Dendritic cell treated with granulocyte-macrophage colony-stimulating factor and Interleukin-4, amounts not matched to agents 40 ng/mL and 50 ng/mL, for 4 days (primary cell): ENCODE measurements around the gene CBX2.
A peak's percentile ranks its signal among the peaks of the same experiment; 100 is the strongest.

Source experiments
- H3K27ac Mint-ChIP-seq: one replicate; pipeline ENCODE4 v1.8.0; 2022; ENCODE audit warnings: mild to moderate bottlenecking, mixed read lengths
- H3K27me3 Mint-ChIP-seq: one replicate; pipeline ENCODE4 v1.8.0; 2022; ENCODE audit warnings: mild to moderate bottlenecking, mixed read lengths
- H3K36me3 Mint-ChIP-seq: one replicate; pipeline ENCODE4 v1.8.0; 2022; ENCODE audit warnings: low read depth, mixed read lengths
- H3K4me1 Mint-ChIP-seq: one replicate; pipeline ENCODE4 v1.8.0; 2022; ENCODE audit warnings: low read depth, mixed read lengths
- H3K4me3 Mint-ChIP-seq: one replicate; pipeline ENCODE4 v1.8.0; 2022; ENCODE audit warnings: mild to moderate bottlenecking, moderate library complexity, mixed read lengths
- H3K9me3 Mint-ChIP-seq: one replicate; pipeline ENCODE4 v1.8.0; 2022; ENCODE audit warnings: mixed read lengths
- intact Hi-C: fragments of 100-400 bp; cut with micrococcal nuclease; formaldehyde crosslinking; loops from one replicate; pipeline ENCODE4 v1.15.0; 2022

The CBX2 gene

GRCh38 chr17:79800325-79801155 lies 22.6 kb downstream of the CBX2 start:
- Mint-ChIP-seq H3K36me3 (peaks cover 4% of the 10 kb centered on the region), H3K27ac (peak overlapping the region; percentile 50), H3K27me3 (peaks cover 75% of the 10 kb centered on the region), H3K4me3 (peak overlapping the region; percentile 64), H3K4me1 (peaks cover 75% of the 10 kb centered on the region), H3K9me3 (no peaks in the 10 kb centered on the region)
- intact Hi-C loops: no loop called here

GRCh38 chr17:79801156-79802038 lies 23.4 kb downstream of the CBX2 start:
- Mint-ChIP-seq H3K36me3 (no peaks in the 10 kb centered on the region), H3K27ac (peak overlapping the region; percentile 50), H3K9me3 (no peaks in the 10 kb centered on the region), H3K27me3 (peaks cover 83% of the 10 kb centered on the region), H3K4me1 (peaks cover 75% of the 10 kb centered on the region), H3K4me3 (no peak overlapping the region)
- intact Hi-C loops: no loop called here

DNA sequence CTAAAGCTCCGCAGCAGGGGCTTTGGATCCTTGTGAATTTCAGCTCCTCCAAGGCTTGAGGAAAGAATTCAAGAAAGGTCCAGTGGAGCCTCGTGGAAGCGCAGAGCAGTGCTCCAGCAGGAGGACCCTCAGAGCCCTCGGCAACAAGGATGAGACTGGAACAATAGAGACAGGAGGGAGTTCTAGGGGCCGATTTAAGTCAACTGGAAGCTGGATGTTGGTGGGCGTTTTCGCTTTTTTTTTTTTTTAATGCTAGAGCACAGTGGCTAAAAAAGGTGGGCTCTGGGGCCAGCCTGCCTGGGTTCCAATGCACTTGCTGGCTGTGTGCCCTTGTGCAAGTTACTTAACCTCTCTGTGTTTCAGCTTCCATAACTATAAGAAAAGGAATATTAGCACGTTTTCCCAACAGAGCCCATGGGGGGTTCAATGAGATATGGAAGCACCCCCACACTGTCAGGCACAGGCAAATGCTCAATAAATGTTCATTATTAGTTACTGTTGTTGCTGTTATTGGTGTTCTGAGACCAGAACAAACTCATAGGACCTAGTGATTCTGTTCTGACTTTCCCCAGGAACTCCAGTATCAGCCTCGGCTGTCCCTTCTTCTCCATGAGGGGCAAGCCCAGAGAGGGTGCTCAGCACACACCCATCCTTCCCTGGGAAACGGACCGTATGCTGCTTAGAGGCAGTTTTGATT lies 24.2 kb downstream of the CBX2 start:
- intact Hi-C loops: no loop called here
- H3K27ac Mint-ChIP-seq: no peak overlapping the region
- H3K4me1 Mint-ChIP-seq: peaks cover 82% of the 10 kb centered on the region
- no peaks in the 10 kb centered on the region for H3K36me3 Mint-ChIP-seq
- H3K9me3 Mint-ChIP-seq: no peaks in the 10 kb centered on the region
- no peak overlapping the region for H3K4me3 Mint-ChIP-seq
- H3K27me3 Mint-ChIP-seq: peaks cover 91% of the 10 kb centered on the region

GRCh38 chr17:79802736-79803420 lies 24.9 kb downstream of the CBX2 start:
- Mint-ChIP-seq H3K4me3 (no peak overlapping the region), H3K9me3 (no peaks in the 10 kb centered on the region), H3K4me1 (peaks cover 85% of the 10 kb centered on the region), H3K27me3 (peaks cover 98% of the 10 kb centered on the region), H3K36me3 (no peaks in the 10 kb centered on the region), H3K27ac (no peak overlapping the region)
- intact Hi-C loops: no loop called here

GRCh38 chr17:79803421-79803996 lies 25.6 kb downstream of the CBX2 start:
- H3K4me3 Mint-ChIP-seq: peak overlapping the region; percentile 22
- no peaks in the 10 kb centered on the region for H3K9me3 Mint-ChIP-seq
- intact Hi-C loops: no loop called here
- H3K27ac Mint-ChIP-seq: peak overlapping the region; percentile 40
- no peaks in the 10 kb centered on the region for H3K36me3 Mint-ChIP-seq
- peaks cover 98% of the 10 kb centered on the region for H3K27me3 Mint-ChIP-seq
- peaks cover 80% of the 10 kb centered on the region for H3K4me1 Mint-ChIP-seq

GRCh38 chr17:79803997-79804855 lies 26.3 kb downstream of the CBX2 start:
- H3K27ac Mint-ChIP-seq: peak overlapping the region; percentile 40
- peak overlapping the region; percentile 65 for H3K4me3 Mint-ChIP-seq
- peaks cover 72% of the 10 kb centered on the region for H3K4me1 Mint-ChIP-seq
- intact Hi-C loops: no loop called here
- H3K27me3 Mint-ChIP-seq: peaks cover 98% of the 10 kb centered on the region
- H3K36me3 Mint-ChIP-seq: no peaks in the 10 kb centered on the region
- H3K9me3 Mint-ChIP-seq: no peaks in the 10 kb centered on the region

- Mint-ChIP-seq H3K27me3 (peaks cover 96% of the 10 kb centered on the region), H3K27ac (peak overlapping the region; percentile 47)
- intact Hi-C loops: loop anchor here (1.0 kb wide), 1 partner anchor 8 kb away; the partner anchor contains the start of gene CBX8
These were observed 27.1 kb downstream of the CBX2 start for GRCh38 chr17:79804856-79805696.

GRCh38 chr17:79806446-79806760 lies 28.5 kb downstream of the CBX2 start:
- Mint-ChIP-seq H3K4me3 (no peak overlapping the region), H3K27me3 (peaks cover 93% of the 10 kb centered on the region)

More at GRCh38 chr17:79804856-79805696, 27.1 kb downstream of the CBX2 start:
- Mint-ChIP-seq H3K4me1 (peaks cover 64% of the 10 kb centered on the region), H3K4me3 (no peak overlapping the region), H3K36me3 (no peaks in the 10 kb centered on the region), H3K9me3 (no peaks in the 10 kb centered on the region)

DNA sequence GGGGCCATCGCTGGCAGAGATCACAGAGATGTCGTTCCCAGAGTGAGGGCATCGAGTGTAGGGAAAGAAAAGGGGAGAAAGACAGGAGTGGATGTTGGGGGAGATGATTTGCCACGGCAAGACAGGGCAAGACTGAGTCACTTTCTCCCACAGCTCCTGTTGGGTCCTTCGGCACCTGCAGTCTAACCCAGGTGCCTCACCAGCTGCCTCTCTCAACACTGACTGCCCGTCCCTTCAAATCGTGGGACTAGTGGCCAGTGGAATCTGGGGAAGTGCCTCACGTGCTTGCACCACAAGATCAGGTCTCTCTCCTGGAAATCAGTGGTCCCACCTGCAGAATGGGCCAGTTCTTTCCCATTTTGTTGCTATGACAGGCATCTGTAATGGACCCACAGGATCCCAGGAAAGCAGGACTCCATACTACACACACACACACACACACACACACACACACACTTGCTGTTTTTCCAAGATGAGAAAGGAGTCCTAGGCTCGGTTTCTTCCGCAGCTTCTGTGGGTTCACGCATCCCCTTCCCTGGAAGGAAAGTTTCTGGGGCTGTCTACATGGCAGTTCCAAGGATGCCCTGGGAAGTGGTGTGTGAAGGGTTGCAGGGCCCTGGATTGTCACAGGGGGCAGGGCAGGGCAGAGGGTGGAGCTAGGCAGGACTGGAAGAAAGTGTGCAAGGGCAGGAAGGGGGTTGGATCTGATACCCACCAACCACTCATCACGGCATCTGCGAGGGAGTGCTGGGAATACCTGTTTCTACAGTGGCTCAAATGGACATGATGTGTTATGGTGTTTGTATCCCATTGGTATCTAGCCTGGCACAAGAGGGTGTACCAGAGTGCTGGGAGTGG lies 29.1 kb downstream of the CBX2 start:
- H3K27me3 Mint-ChIP-seq: peaks cover 93% of the 10 kb centered on the region
- intact Hi-C loops: no loop called here
- peaks cover 62% of the 10 kb centered on the region for H3K4me1 Mint-ChIP-seq
- H3K4me3 Mint-ChIP-seq: no peak overlapping the region
- H3K9me3 Mint-ChIP-seq: no peaks in the 10 kb centered on the region
- peak overlapping the region; percentile 61 for H3K27ac Mint-ChIP-seq
- H3K36me3 Mint-ChIP-seq: no peaks in the 10 kb centered on the region

More at GRCh38 chr17:79806446-79806760, 28.5 kb downstream of the CBX2 start:
- intact Hi-C loops: no loop called here
- no peaks in the 10 kb centered on the region for H3K36me3 Mint-ChIP-seq
- no peaks in the 10 kb centered on the region for H3K9me3 Mint-ChIP-seq
- H3K27ac Mint-ChIP-seq: peak overlapping the region; percentile 61
- peaks cover 63% of the 10 kb centered on the region for H3K4me1 Mint-ChIP-seq

DNA sequence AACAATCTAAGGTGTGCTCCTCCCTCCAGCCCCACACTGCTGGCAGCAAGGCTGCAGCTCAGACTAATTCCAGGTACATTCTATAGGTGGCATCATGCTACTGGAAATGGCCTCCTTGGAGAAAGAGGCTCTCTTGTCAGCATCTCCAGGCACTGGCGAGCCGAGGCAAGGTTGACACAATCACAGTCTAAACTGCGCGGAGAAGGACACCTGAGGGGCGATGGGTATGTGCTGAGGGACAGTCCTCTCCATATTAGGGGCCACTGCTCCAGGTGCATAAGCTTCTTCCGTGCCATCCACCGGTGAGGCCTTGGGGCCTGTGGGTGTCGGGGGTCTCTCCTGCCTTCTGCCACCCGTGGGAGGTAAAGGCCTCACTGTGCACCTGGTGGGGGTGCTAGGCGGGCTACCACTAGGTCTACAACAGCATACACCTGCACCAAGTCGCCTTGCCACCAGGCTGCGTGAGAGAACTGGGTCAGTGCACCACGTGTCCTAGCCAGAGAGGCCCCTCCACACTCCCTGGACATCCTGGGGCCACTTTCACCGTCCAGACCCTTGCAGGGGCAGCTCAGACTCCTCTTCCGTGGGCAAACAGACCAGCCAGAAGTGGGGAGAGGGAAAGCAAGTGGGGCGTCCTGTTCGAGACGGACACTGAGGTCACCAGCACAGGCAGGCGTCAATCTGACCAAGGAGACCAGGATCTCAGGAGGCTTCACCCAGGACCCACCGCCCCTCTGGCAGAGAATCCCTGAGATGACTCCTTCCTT lies 31.0 kb downstream of the CBX2 start:
- intact Hi-C loops: no loop called here
- H3K4me3 Mint-ChIP-seq: no peak overlapping the region
- peaks cover 86% of the 10 kb centered on the region for H3K27me3 Mint-ChIP-seq
- H3K27ac Mint-ChIP-seq: no peak overlapping the region
- peaks cover 55% of the 10 kb centered on the region for H3K4me1 Mint-ChIP-seq
- no peaks in the 10 kb centered on the region for H3K9me3 Mint-ChIP-seq
- no peaks in the 10 kb centered on the region for H3K36me3 Mint-ChIP-seq
